Erythroblast (primary cell): Measurements from ENCODE around the gene PARD6A.

Experiments
- GATA1 ChIP-seq: IDR thresholded peaks from 2 replicates; pipeline ENCODE4 v1.6.1; 2011; ENCODE audit warnings: low read depth, mild to moderate bottlenecking, control low read depth, low read length, moderate library complexity
- POLR2A ChIP-seq: IDR thresholded peaks from 2 replicates; pipeline ENCODE4 v1.6.1; 2011; ENCODE audit warnings: mild to moderate bottlenecking, low read length

DNA sequence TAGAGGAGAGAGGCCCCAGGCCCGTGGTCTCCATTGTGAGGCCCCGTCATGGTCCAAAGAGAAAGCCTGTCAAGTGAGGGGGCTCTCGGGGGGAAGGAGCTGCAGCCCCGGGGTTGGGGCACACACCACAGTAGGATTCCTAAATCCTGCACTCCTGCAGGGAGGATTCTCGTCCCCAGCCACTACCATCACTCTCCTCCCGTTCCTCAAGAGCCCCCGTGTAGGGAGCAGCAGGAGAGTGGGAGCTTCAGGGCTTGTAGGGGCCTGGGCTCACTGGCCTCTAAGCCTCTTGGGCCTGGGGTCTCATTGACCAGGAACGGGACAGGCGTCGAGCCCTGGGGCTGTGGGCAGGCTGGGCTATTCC, 6.7 kb downstream of the PARD6A start:
- TF ChIP-seq POLR2A (no peak), GATA1 (no peak)
